Gastroesophageal sphincter (tissue), 4 donors: Measurements from ENCODE around the gene RANGAP1. TPM values are rescaled to one million over a fixed set of nuclear protein-coding genes. Genes with fewer than 3 reads are reported as not detected.

ENCODE experiments used
- ATAC-seq: fragments of 150-250 bp; one replicate; pipeline ENCODE4 v1.9.1; 2016; ENCODE audit warnings: mild to moderate bottlenecking, moderate library complexity
- H3K27ac ChIP-seq, 4 donors: fragments of 200-600 bp; sonication (generic) in 3 of 4; 1 replicate in 3 of 4; 2 replicates in 1 of 4; pipeline ENCODE4 v1.5.1; 2016 to 2019
- H3K27me3 ChIP-seq: fragments of 200-600 bp; sonication (generic); one replicate; pipeline ENCODE4 v1.5.1; 2019
- H3K36me3 ChIP-seq, 2 donors: fragments of 200-600 bp; sonication (generic); one replicate each; pipeline ENCODE4 v1.5.1; 2019; ENCODE audit warnings: control low read depth in 1 of 2
- H3K4me1 ChIP-seq, 3 donors: fragments of 200-600 bp; sonication (generic); 1 replicate in 2 of 3; 2 replicates in 1 of 3; pipeline ENCODE4 v1.5.1; 2016 to 2019; ENCODE audit warnings: control low read depth in 2 of 3
- H3K4me3 ChIP-seq, 2 donors: fragments of 200-600 bp; sonication (generic); one replicate each; pipeline ENCODE4 v1.5.1; 2019; ENCODE audit warnings: mild to moderate bottlenecking in 1 of 2, moderate library complexity in 1 of 2
- H3K9me3 ChIP-seq, 3 donors: fragments of 200-600 bp; sonication (generic); one replicate each; pipeline ENCODE4 v1.5.1; 2017 to 2019; ENCODE audit warnings: control low read depth in 2 of 3
- EP300 ChIP-seq: sonication (generic); formaldehyde crosslinking; IDR thresholded peaks from one replicate; pipeline ENCODE4 v1.6.1; 2017; ENCODE audit warnings: antibody characterized with exemption, mild to moderate bottlenecking
- POLR2A ChIP-seq, 2 donors: fragments of 450-650 bp; IDR thresholded peaks; one replicate each; pipeline ENCODE4 v1.6.1; 2017; ENCODE audit warnings: antibody characterized with exemption in 2 of 2, mild to moderate bottlenecking in 2 of 2, moderate library complexity in 1 of 2
- POLR2AphosphoS5 ChIP-seq: sonication (generic); formaldehyde crosslinking; IDR thresholded peaks from one replicate; pipeline ENCODE4 v1.6.1; 2017; ENCODE audit warnings: antibody characterized with exemption
- WGBS, 2 donors: methylation state at CpG; one replicate each; pipeline ENCODE4 v1.1.5; 2018; ENCODE audit warnings: low coverage in 1 of 2; 5-methylcytosine and 5-hydroxymethylcytosine counted together
- total RNA-seq, 4 donors: library from RNA; depleted of rRNA; stranded (reverse); fragments of >200 nt; gene quantifications; one replicate each; pipeline ENCODE4 v1.1.0, GENCODE V29; 2016
- TF ChIP-seq, protein P1 (sequence below), 4 experiments: fragments of 200-600 bp in 2 of 4; fragments of 450-650 bp in 2 of 4; sonication (generic) in 1 of 4; IDR thresholded peaks; one replicate each; pipeline ENCODE4 v1.5.1; 2017 to 2019; ENCODE audit warnings: antibody characterized with exemption in 4 of 4, mild to moderate bottlenecking in 2 of 4, moderate library complexity in 2 of 4

RANGAP1 gene
- total RNA-seq, 4 donors from 2014 or later = 47.9 to 91.5 (median 59.1) TPM

DNA sequence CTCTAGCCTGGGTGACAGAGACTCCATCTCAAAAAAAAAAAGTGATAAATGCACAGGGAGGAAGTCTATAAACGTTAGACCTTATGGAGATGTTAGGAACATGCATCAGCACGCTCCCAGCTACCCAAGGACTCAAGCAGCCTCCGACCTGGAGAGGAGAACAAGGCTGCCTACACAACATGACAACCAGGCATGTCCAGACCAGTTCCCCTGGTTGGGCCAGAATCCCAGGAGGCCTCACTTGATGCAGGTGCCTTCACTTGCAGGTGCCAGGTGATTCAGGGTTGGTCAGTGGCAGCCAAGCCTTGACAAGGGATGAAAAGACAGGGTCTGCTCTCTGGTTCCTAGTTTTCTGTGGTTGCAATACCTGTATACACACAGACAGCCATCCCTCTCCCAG is 5.9 kb downstream of the RANGAP1 start:
- 69 to 89% methylated on average over 2 of the region's 3 CpGs for WGBS, 2 donors
- H3K36me3 ChIP-seq = peaks cover 0 to 95% of the 10 kb centered on the region in 2 donors
- no peak for ATAC-seq
- no peak overlapping the region for H3K27ac ChIP-seq
- TF ChIP-seq EP300 (no peak), POLR2AphosphoS5 (no peak), POLR2A (IDR thresholded peaks at IDR 0.05) (no peak)
- TF ChIP-seq, protein P1, sequence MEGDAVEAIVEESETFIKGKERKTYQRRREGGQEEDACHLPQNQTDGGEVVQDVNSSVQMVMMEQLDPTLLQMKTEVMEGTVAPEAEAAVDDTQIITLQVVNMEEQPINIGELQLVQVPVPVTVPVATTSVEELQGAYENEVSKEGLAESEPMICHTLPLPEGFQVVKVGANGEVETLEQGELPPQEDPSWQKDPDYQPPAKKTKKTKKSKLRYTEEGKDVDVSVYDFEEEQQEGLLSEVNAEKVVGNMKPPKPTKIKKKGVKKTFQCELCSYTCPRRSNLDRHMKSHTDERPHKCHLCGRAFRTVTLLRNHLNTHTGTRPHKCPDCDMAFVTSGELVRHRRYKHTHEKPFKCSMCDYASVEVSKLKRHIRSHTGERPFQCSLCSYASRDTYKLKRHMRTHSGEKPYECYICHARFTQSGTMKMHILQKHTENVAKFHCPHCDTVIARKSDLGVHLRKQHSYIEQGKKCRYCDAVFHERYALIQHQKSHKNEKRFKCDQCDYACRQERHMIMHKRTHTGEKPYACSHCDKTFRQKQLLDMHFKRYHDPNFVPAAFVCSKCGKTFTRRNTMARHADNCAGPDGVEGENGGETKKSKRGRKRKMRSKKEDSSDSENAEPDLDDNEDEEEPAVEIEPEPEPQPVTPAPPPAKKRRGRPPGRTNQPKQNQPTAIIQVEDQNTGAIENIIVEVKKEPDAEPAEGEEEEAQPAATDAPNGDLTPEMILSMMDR (IDR thresholded peaks at IDR 0.05) = no peak
- no peak overlapping the region for H3K4me3 ChIP-seq
- H3K4me1 ChIP-seq = peaks cover 0 to 8% (median 4%) of the 10 kb centered on the region in 3 donors
- no peaks in the 10 kb centered on the region for H3K27me3 ChIP-seq
- H3K9me3 ChIP-seq = no peaks in the 10 kb centered on the region

DNA sequence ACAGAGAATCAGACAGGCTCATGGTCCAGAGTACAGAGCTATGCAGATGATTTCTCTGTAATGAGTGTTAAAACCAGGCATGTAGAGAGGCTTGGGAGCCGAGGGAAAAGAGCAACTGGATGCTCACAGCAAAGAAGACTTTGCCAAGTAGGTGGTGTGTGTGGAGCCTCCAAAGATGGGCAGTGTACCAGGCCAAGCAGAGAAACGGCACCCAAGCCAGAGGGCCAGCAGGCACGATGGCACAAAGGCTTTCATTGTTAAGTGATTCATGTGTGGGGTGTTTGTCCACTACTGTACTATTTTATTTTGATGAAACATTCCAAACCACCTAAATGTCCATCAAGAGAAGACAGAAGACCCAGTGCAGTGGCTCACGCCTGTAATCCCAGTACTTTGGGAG is 11.1 kb downstream of the RANGAP1 start:
- no peaks in the 10 kb centered on the region for H3K9me3 ChIP-seq
- no peak for ATAC-seq
- no peaks in the 10 kb centered on the region for H3K4me1 ChIP-seq

DNA sequence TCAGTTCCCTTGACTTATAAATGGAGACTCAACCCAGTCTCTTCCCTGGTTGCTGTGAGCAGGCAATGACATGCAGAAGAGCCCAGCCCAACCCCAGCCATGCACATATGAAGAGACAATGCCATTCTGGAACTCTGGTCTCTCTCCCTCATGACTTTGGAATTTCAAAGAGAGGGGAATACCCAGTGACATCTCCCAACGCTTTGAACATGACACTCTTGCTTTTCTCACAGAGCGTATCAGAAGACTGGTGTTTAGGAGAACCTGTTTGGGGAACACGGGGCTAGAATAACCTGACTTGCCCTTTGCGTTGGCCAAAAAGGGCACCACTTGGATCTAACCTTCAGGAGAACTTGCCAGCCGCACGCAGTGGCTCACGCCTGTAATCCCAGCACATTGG is 12.9 kb downstream of the RANGAP1 start:
- H3K4me1 ChIP-seq = no peaks in the 10 kb centered on the region
- no peak overlapping the region for H3K4me3 ChIP-seq
- H3K27ac ChIP-seq = no peak overlapping the region
- no peaks in the 10 kb centered on the region for H3K27me3 ChIP-seq
- H3K36me3 ChIP-seq = peaks cover 0 to 98% of the 10 kb centered on the region in 2 donors
- no peaks in the 10 kb centered on the region for H3K9me3 ChIP-seq
- TF ChIP-seq, protein P1 (IDR thresholded peaks at IDR 0.05) = no peak
- no peak for TF ChIP-seq EP300
- TF ChIP-seq POLR2AphosphoS5 = no peak
- no peak for TF ChIP-seq POLR2A (IDR thresholded peaks at IDR 0.05)
- 92% methylated on average over 2 of the region's 7 CpGs; no CpG with 5 or more reads in 1 of the 2 donors for WGBS, 2 donors
- ATAC-seq = no peak

More for the DNA sequence above, 11.1 kb downstream of the RANGAP1 start:
- H3K27ac ChIP-seq = no peak overlapping the region
- peaks cover 0 to 98% of the 10 kb centered on the region in 2 donors for H3K36me3 ChIP-seq
- TF ChIP-seq EP300 (no peak), POLR2A (IDR thresholded peaks at IDR 0.05) (no peak), POLR2AphosphoS5 (no peak)
- TF ChIP-seq, protein P1 (IDR thresholded peaks at IDR 0.05) = no peak
- no peak overlapping the region for H3K4me3 ChIP-seq
- no peaks in the 10 kb centered on the region for H3K27me3 ChIP-seq
- 75 to 83% methylated on average over 3 to 4 of the region's 4 CpGs for WGBS, 2 donors

DNA sequence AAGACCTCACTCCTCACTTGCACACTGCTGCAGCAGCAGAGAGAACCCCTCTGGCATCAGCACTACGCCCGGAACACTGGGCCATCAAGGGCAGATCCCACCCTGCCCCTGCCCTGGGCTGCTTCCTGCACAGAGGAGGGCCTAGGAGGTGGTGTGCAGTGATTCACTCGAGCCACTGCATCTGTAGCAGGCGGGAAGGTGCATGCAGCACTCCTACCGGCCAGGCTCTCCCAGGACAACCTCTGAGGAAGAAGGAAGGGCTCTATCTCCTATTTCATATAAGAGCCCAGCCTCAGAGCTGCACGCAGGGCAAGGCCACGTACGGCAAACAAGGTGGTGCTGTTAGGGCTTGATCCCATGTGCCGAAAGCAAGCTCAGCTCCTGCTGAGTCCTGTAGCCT is 14.2 kb downstream of the RANGAP1 start:
- H3K4me1 ChIP-seq = no peaks in the 10 kb centered on the region
- peaks cover 0 to 100% of the 10 kb centered on the region in 2 donors for H3K36me3 ChIP-seq
- no peak overlapping the region for H3K4me3 ChIP-seq
- TF ChIP-seq, protein P1 (IDR thresholded peaks at IDR 0.05) = no peak
- TF ChIP-seq EP300 = no peak
- TF ChIP-seq POLR2A (IDR thresholded peaks at IDR 0.05) = no peak
- TF ChIP-seq POLR2AphosphoS5 = no peak
- no peaks in the 10 kb centered on the region for H3K27me3 ChIP-seq
- ATAC-seq = no peak
- no peak overlapping the region for H3K27ac ChIP-seq
- WGBS, 2 donors = 93% methylated on average over 5 of the region's 9 CpGs; no CpG with 5 or more reads in 1 of the 2 donors
- H3K9me3 ChIP-seq = no peaks in the 10 kb centered on the region

DNA sequence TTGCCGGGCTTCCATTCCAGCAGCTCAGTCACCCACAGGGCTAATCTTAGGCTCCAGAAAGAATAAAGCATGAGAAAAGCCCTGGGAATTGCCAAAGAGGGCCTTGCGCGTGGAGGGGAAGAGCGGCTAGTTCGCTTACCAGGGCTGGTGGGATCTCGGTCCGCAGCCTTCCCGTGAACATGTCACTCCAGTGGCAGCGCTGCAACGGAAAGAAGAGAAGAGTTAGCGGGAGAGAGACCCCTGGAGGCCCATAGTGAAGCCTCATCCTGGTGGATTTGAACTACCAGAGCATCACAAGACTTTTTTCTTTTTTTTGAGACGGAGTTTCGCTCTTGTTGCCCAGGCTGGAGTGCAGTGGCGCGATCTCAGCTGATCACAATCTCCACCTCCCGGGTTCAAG is 18.0 kb downstream of the RANGAP1 start:
- Histone ChIP-seq H3K27me3 (no peaks in the 10 kb centered on the region), H3K4me3 (no peak overlapping the region), H3K36me3 (peaks cover 0 to 97% of the 10 kb centered on the region in 2 donors), H3K9me3 (no peaks in the 10 kb centered on the region), H3K27ac (no peak overlapping the region), H3K4me1 (no peaks in the 10 kb centered on the region)
- no peak for ATAC-seq
- 97% methylated on average over 14 of the region's 16 CpGs; no CpG with 5 or more reads in 1 of the 2 donors for WGBS, 2 donors
- TF ChIP-seq, protein P1 (IDR thresholded peaks at IDR 0.05) = no peak
- no peak for TF ChIP-seq EP300
- TF ChIP-seq POLR2A (IDR thresholded peaks at IDR 0.05) = no peak
